ENCODE results near the gene TUSC2.

GRCh38 chr3:50297384-50297775 lies 30.6 kb downstream of the TUSC2 start:
- no peak for TF ChIP-seq CTCF (IDR thresholded peaks at IDR 0.05)
- TF ChIP-seq EP300 (IDR thresholded peaks at IDR 0.05) = no peak
- TF ChIP-seq POLR2AphosphoS5 (IDR thresholded peaks at IDR 0.05) = no peak
